Progenitor cell of endocrine pancreas (in vitro differentiated cells): ENCODE data around the gene BCS1L. TPM values are rescaled to one million over a fixed set of nuclear protein-coding genes. Genes with fewer than 3 reads are reported as not detected.

Experiments used
- DNase-seq: peaks from one replicate; pipeline ENCODE4 v3.0.0; 2021; ENCODE audit warnings: low spot score; ENCODE audit not compliant: unreplicated experiment
- H3K27ac Mint-ChIP-seq: 2 replicates; pipeline ENCODE4 v1.8.0; 2021; ENCODE audit warnings: mild to moderate bottlenecking, moderate library complexity, mixed read lengths
- H3K27me3 Mint-ChIP-seq: 2 replicates; pipeline ENCODE4 v1.8.0; 2021; ENCODE audit warnings: mixed read lengths
- H3K36me3 Mint-ChIP-seq: 2 replicates; pipeline ENCODE4 v1.8.0; 2022; ENCODE audit warnings: mixed read lengths; ENCODE audit not compliant: insufficient read depth
- H3K4me1 Mint-ChIP-seq: 2 replicates; pipeline ENCODE4 v1.8.0; 2021; ENCODE audit warnings: low read depth, mixed read lengths
- H3K4me3 Mint-ChIP-seq: 2 replicates; pipeline ENCODE4 v1.8.0; 2021; ENCODE audit warnings: low read depth, mild to moderate bottlenecking, moderate library complexity, mixed read lengths
- H3K9me3 Mint-ChIP-seq: 2 replicates; pipeline ENCODE4 v1.8.0; 2021; ENCODE audit warnings: low read depth, mixed read lengths
- CTCF ChIP-seq: fragments of 200-600 bp; sonication (generic); IDR thresholded peaks from one replicate; pipeline ENCODE4 v1.5.0; 2021; ENCODE audit warnings: antibody characterized with exemption, mild to moderate bottlenecking; ENCODE audit not compliant: unreplicated experiment
- total RNA-seq: library from RNA; stranded (reverse); gene quantifications from 2 replicates; pipeline ENCODE4 v1.2.1, GENCODE V29; 2021

Gene BCS1L
- total RNA-seq, 1 donor from 2014 or later: 49.9 TPM

GRCh38 chr2:218623366-218623705 is 36.1 kb upstream of the BCS1L start:
- no peaks in the 10 kb centered on the region for H3K36me3 Mint-ChIP-seq
- H3K27me3 Mint-ChIP-seq: no peaks in the 10 kb centered on the region
- DNase-seq: no peak
- no peaks in the 10 kb centered on the region for H3K4me1 Mint-ChIP-seq
- H3K9me3 Mint-ChIP-seq: no peaks in the 10 kb centered on the region
- TF ChIP-seq CTCF: no peak
- no peak overlapping the region for H3K4me3 Mint-ChIP-seq
- H3K27ac Mint-ChIP-seq: no peak overlapping the region

GRCh38 chr2:218626369-218626768 is 33.1 kb upstream of the BCS1L start:
- no peak overlapping the region for H3K27ac Mint-ChIP-seq
- H3K4me3 Mint-ChIP-seq: no peak overlapping the region
- DNase-seq: no peak
- TF ChIP-seq CTCF: no peak
- no peaks in the 10 kb centered on the region for H3K36me3 Mint-ChIP-seq
- H3K27me3 Mint-ChIP-seq: no peaks in the 10 kb centered on the region
- no peaks in the 10 kb centered on the region for H3K9me3 Mint-ChIP-seq
- no peaks in the 10 kb centered on the region for H3K4me1 Mint-ChIP-seq

- no peak for TF ChIP-seq CTCF
- Mint-ChIP-seq H3K9me3 (no peaks in the 10 kb centered on the region), H3K36me3 (no peaks in the 10 kb centered on the region), H3K4me1 (no peaks in the 10 kb centered on the region), H3K4me3 (no peak overlapping the region), H3K27me3 (no peaks in the 10 kb centered on the region), H3K27ac (no peak overlapping the region)
- no peak for DNase-seq
Measured at GRCh38 chr2:218627939-218628338, 31.5 kb upstream of the BCS1L start.

- no peaks in the 10 kb centered on the region for H3K9me3 Mint-ChIP-seq
- no peak overlapping the region for H3K27ac Mint-ChIP-seq
- no peaks in the 10 kb centered on the region for H3K27me3 Mint-ChIP-seq
- no peak overlapping the region for H3K4me3 Mint-ChIP-seq
- no peak for DNase-seq
- no peaks in the 10 kb centered on the region for H3K4me1 Mint-ChIP-seq
- H3K36me3 Mint-ChIP-seq: peaks cover 8% of the 10 kb centered on the region
- no peak for TF ChIP-seq CTCF
Measured at GRCh38 chr2:218631837-218632236, 27.6 kb upstream of the BCS1L start.

- no peak for DNase-seq
- Mint-ChIP-seq H3K4me1 (no peaks in the 10 kb centered on the region), H3K4me3 (no peak overlapping the region), H3K27me3 (no peaks in the 10 kb centered on the region), H3K36me3 (peaks cover 15% of the 10 kb centered on the region), H3K9me3 (no peaks in the 10 kb centered on the region), H3K27ac (no peak overlapping the region)
- TF ChIP-seq CTCF: no peak
Measured at GRCh38 chr2:218635719-218636118, 23.8 kb upstream of the BCS1L start.
